ENCODE results near the gene LIPC.

DNA sequence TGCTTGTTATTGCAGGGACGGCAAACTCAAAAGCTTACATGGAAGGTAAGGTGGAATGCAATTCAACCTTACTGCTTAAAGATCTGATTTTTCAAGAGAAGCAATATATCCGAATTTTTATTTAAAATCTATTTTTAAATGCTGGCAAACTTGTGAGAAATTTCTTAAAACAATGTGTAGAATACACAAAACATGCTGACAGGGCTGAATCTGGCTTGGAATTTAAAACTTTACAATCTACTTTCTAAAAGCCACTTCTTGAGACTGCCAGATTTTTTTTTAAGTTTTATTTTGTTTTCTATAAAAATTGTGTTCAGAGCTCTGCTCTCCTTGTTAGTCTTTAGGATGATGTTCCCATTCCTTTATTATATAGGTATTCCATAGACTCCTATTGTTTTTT lies 171.0 kb downstream of the LIPC start:
- TF ChIP-seq, protein P1, sequence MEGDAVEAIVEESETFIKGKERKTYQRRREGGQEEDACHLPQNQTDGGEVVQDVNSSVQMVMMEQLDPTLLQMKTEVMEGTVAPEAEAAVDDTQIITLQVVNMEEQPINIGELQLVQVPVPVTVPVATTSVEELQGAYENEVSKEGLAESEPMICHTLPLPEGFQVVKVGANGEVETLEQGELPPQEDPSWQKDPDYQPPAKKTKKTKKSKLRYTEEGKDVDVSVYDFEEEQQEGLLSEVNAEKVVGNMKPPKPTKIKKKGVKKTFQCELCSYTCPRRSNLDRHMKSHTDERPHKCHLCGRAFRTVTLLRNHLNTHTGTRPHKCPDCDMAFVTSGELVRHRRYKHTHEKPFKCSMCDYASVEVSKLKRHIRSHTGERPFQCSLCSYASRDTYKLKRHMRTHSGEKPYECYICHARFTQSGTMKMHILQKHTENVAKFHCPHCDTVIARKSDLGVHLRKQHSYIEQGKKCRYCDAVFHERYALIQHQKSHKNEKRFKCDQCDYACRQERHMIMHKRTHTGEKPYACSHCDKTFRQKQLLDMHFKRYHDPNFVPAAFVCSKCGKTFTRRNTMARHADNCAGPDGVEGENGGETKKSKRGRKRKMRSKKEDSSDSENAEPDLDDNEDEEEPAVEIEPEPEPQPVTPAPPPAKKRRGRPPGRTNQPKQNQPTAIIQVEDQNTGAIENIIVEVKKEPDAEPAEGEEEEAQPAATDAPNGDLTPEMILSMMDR (IDR thresholded peaks at IDR 0.05): no peak
- TF ChIP-seq POLR2A (IDR thresholded peaks at IDR 0.05) (no peak), POLR2AphosphoS5 (IDR thresholded peaks at IDR 0.05) (no peak), EP300 (IDR thresholded peaks at IDR 0.05) (no peak)

Measured in stomach (tissue), 4 donors.